Effector memory CD8-positive, alpha-beta T cell (primary cell): ENCODE results near the gene EVA1C.
A peak's percentile ranks its signal among the peaks of the same experiment; 100 is the strongest.

ENCODE experiments used
- ATAC-seq: fragments of 150-1000 bp; cut with Tn5 transposase; replicated peaks from 2 replicates; pipeline ENCODE4 v1.10.0; 2021; ENCODE audit warnings: mild to moderate bottlenecking, moderate library complexity
- DNase-seq, 3 experiments: peaks; one replicate each; pipeline ENCODE4 v3.0.0; 2021
- H3K27ac Mint-ChIP-seq, 2 donors: one replicate each; pipeline ENCODE4 v1.8.0; 2022; ENCODE audit warnings: mild to moderate bottlenecking in 2 of 2, mixed read lengths in 2 of 2, moderate library complexity in 2 of 2
- H3K27me3 Mint-ChIP-seq, 2 donors: one replicate each; pipeline ENCODE4 v1.8.0; 2022; ENCODE audit warnings: mixed read lengths in 2 of 2
- H3K36me3 Mint-ChIP-seq: one replicate; pipeline ENCODE4 v1.8.0; 2022; ENCODE audit warnings: mild to moderate bottlenecking, moderate library complexity, mixed read lengths; ENCODE audit not compliant: insufficient read depth
- H3K4me1 Mint-ChIP-seq, 2 donors: one replicate each; pipeline ENCODE4 v1.8.0; 2022; ENCODE audit warnings: low read depth in 2 of 2, mixed read lengths in 2 of 2
- H3K4me3 Mint-ChIP-seq, 2 donors: one replicate each; pipeline ENCODE4 v1.8.0; 2022; ENCODE audit warnings: mild to moderate bottlenecking in 2 of 2, mixed read lengths in 2 of 2, moderate library complexity in 2 of 2
- H3K9me3 Mint-ChIP-seq, 2 donors: one replicate each; pipeline ENCODE4 v1.8.0; 2022; ENCODE audit warnings: mixed read lengths in 2 of 2

The EVA1C gene

DNA sequence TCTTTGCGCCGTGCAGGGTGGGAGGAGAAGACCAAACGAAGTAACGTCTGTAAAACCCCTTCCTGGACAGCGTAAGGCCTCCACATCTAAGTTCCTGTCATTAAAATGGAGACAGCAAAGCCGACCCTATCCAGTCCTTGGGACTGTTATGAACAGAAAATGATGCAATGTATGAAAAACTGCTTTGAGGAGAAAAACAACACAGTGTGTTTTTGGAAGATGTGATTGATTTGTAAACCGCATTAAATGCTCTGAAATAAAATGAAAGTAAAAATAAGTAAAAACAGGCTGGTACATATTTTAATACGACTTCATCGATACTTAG lies 18.9 kb upstream of the EVA1C start:
- Mint-ChIP-seq H3K27me3 (peaks cover 10 to 13% of the 10 kb centered on the region in 2 donors), H3K36me3 (peaks cover 7% of the 10 kb centered on the region), H3K9me3 (no peaks in the 10 kb centered on the region), H3K4me3 (peak overlapping the region; percentile 84 to 87), H3K27ac (peak overlapping the region in 1 of 2 donors; percentile 85), H3K4me1 (peaks cover 25 to 30% of the 10 kb centered on the region in 2 donors)
- ATAC-seq (no peak), DNase-seq (no peak)

DNA sequence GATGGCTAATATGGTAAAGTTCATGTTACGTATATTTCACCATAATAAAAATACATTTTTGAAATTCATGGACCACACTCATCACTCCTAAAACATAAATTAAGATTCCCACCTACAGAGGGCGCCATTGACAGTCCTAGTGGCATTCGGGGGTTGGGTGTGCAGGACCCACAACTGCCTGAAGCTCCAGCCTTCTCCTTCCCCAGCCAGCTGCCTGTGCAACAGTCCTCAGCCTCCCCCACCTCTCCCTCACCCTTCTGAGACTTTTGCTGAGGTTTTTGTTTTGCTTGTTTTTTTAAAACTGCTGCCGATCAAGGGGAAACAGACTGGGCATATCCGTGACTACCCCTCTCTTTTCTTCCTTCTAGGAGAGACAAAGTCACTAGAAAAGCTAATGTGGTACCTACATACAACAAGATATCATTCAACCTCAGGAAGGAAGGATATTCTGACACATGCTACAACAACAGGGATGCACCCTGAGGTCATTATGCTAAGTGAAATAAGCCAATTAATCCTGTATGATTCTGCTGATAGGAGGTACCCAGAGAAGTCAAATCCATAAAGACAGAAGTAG lies 9.2 kb upstream of the EVA1C start:
- Mint-ChIP-seq H3K27ac (peak overlapping the region; percentile 38), H3K27me3 (peaks cover 3 to 15% of the 10 kb centered on the region in 2 donors), H3K4me1 (peaks cover 15 to 18% of the 10 kb centered on the region in 2 donors), H3K4me3 (no peak overlapping the region), H3K9me3 (peaks cover 0 to 4% of the 10 kb centered on the region in 2 donors), H3K36me3 (no peaks in the 10 kb centered on the region)
- ATAC-seq (peak; percentile 55), DNase-seq (peak; percentile 68 to 75 (median 70))

DNA sequence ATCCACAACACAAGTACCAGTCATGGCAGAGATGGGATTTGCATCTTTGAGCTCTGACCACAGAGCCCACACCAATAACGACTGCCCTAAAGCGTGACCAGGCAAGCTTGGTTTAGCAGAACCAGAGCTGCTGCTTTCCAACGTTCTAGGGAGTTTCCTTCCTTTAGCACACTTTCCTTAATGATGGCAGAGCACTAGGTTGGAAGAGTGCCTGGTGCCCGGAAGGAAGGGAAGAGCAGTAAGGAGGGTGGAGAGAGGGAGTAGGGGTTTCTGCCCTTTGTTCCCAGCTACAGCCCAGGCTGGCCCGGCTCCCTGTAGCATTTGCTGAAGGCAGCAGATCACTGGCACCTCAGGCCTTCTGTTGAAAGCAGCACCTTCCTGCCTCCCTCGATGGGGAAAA lies 6.1 kb upstream of the EVA1C start:
- Mint-ChIP-seq H3K4me3 (no peak overlapping the region), H3K36me3 (peaks cover 1% of the 10 kb centered on the region), H3K27me3 (no peaks in the 10 kb centered on the region), H3K4me1 (peaks cover 35 to 38% of the 10 kb centered on the region in 2 donors), H3K27ac (peak overlapping the region in 1 of 2 donors; percentile 38), H3K9me3 (peaks cover 0 to 5% of the 10 kb centered on the region in 2 donors)
- ATAC-seq (no peak), DNase-seq (no peak)

DNA sequence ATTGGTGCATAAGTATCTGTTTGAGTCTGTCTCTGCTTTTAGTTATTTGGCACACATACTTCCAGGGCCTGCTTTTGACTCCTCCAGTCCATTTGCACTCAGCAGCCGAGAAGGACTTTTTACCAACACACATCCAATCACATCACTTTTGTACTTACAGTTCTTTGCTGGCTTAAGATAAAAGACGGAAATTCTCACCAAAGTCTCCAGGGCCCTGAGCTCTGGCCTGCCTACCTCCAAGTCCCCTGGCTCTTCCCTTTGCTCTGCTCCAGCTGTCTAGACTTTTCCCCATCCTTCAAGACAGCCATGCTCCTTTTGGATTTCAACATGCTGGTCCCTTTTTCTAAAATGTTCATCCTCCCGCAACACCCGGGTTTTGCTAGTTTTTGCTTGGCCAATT lies 2.2 kb upstream of the EVA1C start:
- H3K27me3 Mint-ChIP-seq: no peaks in the 10 kb centered on the region
- H3K4me1 Mint-ChIP-seq: peaks cover 46 to 54% of the 10 kb centered on the region in 2 donors
- H3K9me3 Mint-ChIP-seq: peaks cover 0 to 5% of the 10 kb centered on the region in 2 donors
- H3K36me3 Mint-ChIP-seq: peaks cover 11% of the 10 kb centered on the region
- DNase-seq (no peak), ATAC-seq (no peak)
- peak overlapping the region; percentile 44 to 98 for H3K27ac Mint-ChIP-seq
- peak overlapping the region; percentile 93 to 98 for H3K4me3 Mint-ChIP-seq

DNA sequence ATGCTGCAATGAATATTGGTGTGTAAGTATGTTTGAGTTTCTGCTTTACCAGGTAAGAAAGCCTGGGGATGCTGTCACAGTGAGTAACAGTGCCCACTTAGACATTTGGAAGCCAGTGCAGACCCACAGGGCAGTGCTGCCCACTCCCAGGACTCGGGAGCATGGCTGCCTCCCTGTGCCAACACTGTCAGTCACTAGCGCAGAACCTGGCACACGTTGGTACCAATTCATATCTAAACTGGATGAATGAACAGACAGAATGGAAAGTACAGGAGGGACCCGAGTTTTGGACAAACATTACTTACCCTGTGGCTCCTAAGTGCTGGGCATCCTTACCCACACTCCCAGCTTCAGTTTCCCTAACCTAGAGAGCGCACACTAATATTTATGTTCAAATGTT lies 1.6 kb upstream of the EVA1C start:
- ATAC-seq (no peak), DNase-seq (no peak)
- H3K27ac Mint-ChIP-seq: peak overlapping the region; percentile 89 to 98
- peak overlapping the region; percentile 93 to 98 for H3K4me3 Mint-ChIP-seq
- H3K36me3 Mint-ChIP-seq: peaks cover 14% of the 10 kb centered on the region
- H3K27me3 Mint-ChIP-seq: no peaks in the 10 kb centered on the region
- H3K9me3 Mint-ChIP-seq: peaks cover 0 to 5% of the 10 kb centered on the region in 2 donors
- peaks cover 52 to 61% of the 10 kb centered on the region in 2 donors for H3K4me1 Mint-ChIP-seq

DNA sequence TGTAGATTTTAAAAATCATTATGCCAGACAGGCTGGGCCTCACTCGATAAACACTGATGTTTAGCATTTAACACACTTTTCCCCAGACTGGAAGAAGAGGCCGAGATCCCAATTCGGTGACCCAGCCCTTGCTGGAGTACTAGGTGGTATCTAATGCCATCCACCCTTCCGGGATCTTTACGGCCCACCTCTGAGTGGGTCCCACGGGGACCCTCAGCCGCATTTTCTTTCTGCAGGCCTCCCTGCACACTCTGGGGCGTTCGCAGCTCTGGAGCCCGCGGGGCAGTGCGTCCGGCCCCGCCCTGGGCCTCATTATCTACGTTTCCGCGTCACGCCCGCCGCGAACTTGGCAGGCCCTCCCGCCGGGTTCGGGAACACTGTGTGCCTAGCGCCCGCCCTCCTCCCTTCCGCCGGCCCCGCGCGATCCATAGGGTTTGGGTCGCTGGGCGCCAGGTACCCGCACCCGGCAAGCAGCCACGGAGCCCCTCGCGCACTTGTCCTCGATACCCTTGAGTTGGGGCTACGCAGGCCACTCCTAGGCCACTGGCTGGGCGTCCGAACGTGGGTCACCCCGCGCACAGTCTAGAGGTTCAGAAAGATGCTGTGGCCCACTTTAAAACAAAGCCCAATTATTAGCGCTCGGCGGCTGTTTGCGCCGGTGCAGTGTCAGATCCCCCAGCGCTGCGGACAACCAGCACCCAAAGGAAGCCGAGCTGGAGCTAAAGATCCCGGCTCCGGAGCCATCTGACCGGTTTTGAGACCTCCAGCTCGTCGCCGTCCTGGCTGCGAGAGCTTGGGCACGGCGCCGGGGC lies 950 bp upstream of the EVA1C start:
- Mint-ChIP-seq H3K9me3 (peaks cover 0 to 5% of the 10 kb centered on the region in 2 donors), H3K4me3 (peak overlapping the region; percentile 93 to 98), H3K36me3 (peaks cover 14% of the 10 kb centered on the region), H3K27me3 (no peaks in the 10 kb centered on the region), H3K27ac (peak overlapping the region; percentile 89 to 98), H3K4me1 (peaks cover 56 to 63% of the 10 kb centered on the region in 2 donors)
- ATAC-seq: peak; percentile 36
- DNase-seq: peak; percentile 51 to 55 (median 55)

DNA sequence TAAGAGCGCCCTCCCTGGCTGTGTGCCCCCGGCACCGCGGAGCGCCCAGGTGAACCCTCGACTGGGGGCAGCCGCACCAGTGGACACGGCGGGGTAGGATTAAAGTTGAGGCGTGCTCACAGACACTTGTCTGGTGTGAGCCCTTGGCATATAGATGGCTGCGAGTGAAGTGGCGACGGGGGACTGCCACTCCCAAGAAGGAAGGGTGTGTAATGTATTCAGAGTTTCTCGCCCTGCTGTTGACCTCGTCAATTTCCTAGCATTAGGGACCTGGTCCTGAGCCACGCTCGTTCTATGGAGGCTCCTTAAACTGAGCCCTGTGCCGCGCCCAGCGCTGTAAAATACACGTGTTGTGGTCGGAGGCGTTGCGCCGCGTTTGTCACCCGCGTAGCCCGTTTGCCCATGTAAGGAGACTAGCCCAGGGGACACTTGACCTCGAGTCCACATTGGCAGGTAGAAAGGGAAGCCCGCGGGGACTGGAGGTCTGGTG lies 554 bp downstream of the EVA1C start:
- peak overlapping the region; percentile 93 to 94 for H3K4me3 Mint-ChIP-seq
- peak overlapping the region; percentile 92 to 94 for H3K27ac Mint-ChIP-seq
- DNase-seq (peak in 1 of 3 experiments; percentile 11), ATAC-seq (peak; percentile 0)
- peaks cover 0 to 3% of the 10 kb centered on the region in 2 donors for H3K9me3 Mint-ChIP-seq
- peaks cover 52 to 58% of the 10 kb centered on the region in 2 donors for H3K4me1 Mint-ChIP-seq
- H3K27me3 Mint-ChIP-seq: no peaks in the 10 kb centered on the region
- H3K36me3 Mint-ChIP-seq: peaks cover 14% of the 10 kb centered on the region

DNA sequence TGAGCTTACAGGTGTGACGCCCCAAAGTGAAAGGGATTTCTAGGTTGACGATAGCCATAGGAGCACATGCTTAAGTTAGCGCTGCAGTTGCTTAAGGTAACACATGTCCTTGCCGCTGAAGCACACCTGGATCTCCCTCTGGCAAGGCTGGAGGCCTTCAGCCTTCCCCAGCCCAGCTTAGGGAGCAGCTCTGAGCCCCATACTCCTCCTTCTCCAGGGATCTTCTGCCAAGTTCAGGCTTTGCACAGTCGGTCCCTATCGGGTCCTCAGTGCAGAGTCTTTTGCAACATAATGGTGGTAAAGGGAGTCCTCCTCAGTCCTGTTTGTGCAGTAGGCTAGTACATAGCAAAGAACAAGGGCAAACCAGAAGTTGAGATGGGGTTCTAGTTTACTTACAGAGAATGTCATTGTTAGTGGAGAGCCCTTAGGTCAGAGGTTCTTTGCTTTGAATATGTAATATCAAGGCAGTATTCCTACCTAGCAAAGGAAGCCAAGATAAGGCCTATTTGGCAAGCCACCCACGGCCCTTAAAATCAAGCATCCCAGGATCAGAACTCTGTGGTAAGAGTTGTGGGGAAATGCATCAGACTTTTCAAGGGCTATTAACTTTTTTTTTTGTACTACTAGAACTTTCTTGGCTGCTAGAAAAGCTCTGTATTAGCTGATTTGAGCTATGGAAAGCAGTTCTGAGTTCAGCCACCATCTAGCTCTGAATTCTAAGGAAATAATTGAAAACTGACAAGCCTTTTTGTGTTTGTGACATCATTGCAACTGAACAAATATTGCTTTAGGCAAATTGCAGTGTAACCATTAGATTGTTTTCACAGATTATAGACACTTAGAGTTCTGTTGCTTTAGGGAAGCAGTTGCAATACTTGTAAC lies 1.4 kb downstream of the EVA1C start:
- no peak for ATAC-seq
- Mint-ChIP-seq H3K4me1 (peaks cover 48 to 55% of the 10 kb centered on the region in 2 donors), H3K27me3 (no peaks in the 10 kb centered on the region), H3K36me3 (peaks cover 14% of the 10 kb centered on the region), H3K27ac (peak overlapping the region; percentile 92 to 94), H3K4me3 (peak overlapping the region; percentile 93 to 94), H3K9me3 (no peaks in the 10 kb centered on the region)
- no peak for DNase-seq

DNA sequence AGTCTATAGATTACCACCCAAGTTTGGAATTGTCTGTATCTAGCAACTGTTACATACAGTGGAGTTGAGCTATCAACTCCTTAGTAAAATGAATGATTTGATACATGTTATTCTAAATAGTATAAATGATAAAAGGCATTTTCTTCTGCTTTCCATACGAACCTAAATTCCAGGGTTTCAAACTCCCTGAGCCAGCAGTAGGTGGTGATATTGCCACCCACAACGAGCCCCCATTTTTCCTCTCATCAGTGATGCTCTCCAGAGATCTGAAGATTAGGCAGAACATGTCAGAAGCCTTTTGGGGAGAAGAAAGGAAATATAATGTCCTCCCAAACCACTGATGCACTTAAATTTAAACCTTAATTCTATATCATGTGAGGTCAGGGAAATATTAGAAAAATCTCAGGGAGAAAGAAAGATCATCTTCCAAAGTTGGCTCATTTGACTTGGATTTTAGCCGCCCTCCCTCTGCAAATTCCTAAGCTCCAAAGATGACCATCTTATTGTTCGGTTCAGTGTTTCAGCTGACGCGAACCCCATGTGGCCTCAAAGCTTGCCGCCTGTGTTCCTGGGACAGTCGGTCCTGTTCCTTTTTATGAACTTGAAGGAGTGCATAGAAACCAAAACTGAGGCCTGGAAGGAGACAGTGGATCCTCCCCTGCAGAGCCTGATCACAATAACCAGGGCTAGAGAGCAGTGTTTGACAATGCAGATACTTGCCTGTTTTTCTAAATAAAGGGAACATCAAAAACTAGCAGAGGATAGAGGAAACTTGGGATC lies 2.3 kb downstream of the EVA1C start:
- no peaks in the 10 kb centered on the region for H3K27me3 Mint-ChIP-seq
- no peak overlapping the region for H3K27ac Mint-ChIP-seq
- peak overlapping the region in 1 of 2 donors; percentile 94 for H3K4me3 Mint-ChIP-seq
- H3K4me1 Mint-ChIP-seq: peaks cover 46 to 55% of the 10 kb centered on the region in 2 donors
- DNase-seq: no peak
- no peak for ATAC-seq
- H3K36me3 Mint-ChIP-seq: peaks cover 14% of the 10 kb centered on the region
- H3K9me3 Mint-ChIP-seq: no peaks in the 10 kb centered on the region

DNA sequence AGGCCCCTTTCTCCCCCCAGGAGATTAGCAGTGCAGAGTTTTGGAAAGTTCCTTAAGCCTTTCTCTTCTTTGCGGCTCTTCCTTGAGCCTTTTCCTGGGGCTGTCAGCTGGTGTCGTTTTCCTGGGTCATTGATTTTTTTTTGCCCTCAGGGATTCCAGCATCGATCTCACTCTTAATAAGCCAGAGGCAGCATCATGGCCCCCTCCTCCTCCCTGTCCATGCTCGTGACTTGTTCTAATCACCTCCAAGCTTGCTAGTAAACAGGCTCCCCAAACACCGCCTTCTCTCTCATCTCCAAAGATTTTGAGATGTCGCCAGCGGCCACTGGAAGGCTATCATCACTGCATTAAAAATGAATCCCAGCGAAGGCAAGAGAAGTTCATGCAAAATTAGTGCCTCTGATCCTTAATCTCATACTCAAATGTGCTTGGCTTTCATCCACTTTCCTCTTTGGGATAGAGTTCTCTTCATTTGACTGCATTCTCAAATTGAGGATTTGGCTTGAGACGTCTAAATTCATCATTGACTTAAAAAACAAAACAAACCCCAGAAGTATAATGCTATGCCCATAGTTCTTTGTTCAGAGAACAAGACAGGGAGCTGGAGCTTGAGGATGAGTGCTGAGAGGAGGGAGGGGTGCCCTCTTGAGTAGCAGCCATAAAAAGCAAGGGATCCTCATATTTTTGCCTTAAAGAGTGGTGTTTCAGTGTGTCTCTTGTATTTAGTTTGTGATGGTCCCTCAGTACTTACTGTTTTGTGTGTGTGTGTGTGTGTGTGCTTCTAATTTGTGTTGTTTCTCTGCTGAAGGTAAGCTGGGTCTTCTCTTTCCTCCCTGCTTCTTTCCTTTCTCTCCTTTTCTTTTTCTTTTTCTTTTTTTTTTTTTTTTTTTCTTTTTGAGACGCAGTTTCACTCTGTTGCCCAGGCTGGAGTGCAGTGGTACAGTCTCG lies 3.2 kb downstream of the EVA1C start:
- H3K4me3 Mint-ChIP-seq: no peak overlapping the region
- H3K27ac Mint-ChIP-seq: peak overlapping the region; percentile 13 to 71
- ATAC-seq (no peak), DNase-seq (no peak)
- peaks cover 14% of the 10 kb centered on the region for H3K36me3 Mint-ChIP-seq
- H3K27me3 Mint-ChIP-seq: no peaks in the 10 kb centered on the region
- no peaks in the 10 kb centered on the region for H3K9me3 Mint-ChIP-seq
- peaks cover 38 to 47% of the 10 kb centered on the region in 2 donors for H3K4me1 Mint-ChIP-seq

DNA sequence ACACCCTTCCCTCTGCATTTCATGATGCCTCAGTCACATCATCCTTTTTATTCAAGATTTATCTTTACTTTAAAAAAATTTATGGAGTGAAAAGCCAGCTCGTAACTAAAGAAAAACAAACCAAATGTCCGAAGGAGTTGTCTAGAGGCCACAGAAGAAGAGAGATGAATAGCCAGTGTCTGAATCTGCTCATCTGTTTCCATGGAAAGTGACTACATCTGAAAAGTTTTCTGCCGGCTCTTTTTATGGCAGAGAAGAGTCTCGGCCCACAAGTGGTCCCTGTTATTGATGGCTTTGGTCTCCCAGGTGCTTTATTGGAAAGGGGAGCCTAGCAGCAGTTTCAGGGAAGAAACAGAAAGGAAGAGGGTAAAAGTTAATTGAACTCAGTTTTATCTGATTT lies 5.6 kb downstream of the EVA1C start:
- no peaks in the 10 kb centered on the region for H3K9me3 Mint-ChIP-seq
- no peak overlapping the region for H3K4me3 Mint-ChIP-seq
- peaks cover 25 to 34% of the 10 kb centered on the region in 2 donors for H3K4me1 Mint-ChIP-seq
- H3K27ac Mint-ChIP-seq: no peak overlapping the region
- no peak for ATAC-seq
- no peak for DNase-seq
- H3K27me3 Mint-ChIP-seq: no peaks in the 10 kb centered on the region
- H3K36me3 Mint-ChIP-seq: peaks cover 4% of the 10 kb centered on the region

DNA sequence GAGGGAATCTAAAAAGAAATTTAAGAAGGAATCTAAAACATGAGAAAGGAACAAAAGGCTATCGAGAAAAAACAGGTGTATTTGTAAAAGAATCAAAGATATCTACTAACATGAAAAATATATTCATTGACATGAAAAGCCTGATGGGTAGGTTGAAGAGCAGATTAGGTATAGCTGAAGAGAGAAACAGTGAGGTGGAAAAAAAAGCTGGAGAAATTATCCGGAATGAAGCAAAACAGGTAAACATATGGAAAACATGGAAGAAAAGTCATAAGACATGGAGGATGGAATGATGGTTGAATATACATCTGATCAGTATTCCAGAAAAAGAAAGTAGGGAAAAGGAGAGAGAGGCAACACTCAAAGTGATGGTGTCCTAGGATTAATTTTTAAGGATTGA lies 9.6 kb downstream of the EVA1C start:
- Mint-ChIP-seq H3K27ac (no peak overlapping the region), H3K9me3 (no peaks in the 10 kb centered on the region), H3K27me3 (no peaks in the 10 kb centered on the region), H3K4me3 (no peak overlapping the region), H3K4me1 (peaks cover 3 to 8% of the 10 kb centered on the region in 2 donors), H3K36me3 (peaks cover 5% of the 10 kb centered on the region)
- no peak for ATAC-seq
- DNase-seq: no peak
